Heart left ventricle (tissue), 16 donors: Measurements from ENCODE around the gene CHL1. TPM values are rescaled to one million over a fixed set of nuclear protein-coding genes. Genes with fewer than 3 reads are reported as not detected.

Experiments used
- ATAC-seq, 4 donors: fragments of 200-7000 bp; cut with Tn5 transposase; one replicate each; pipeline ENCODE4 v1.9.1; 2020 to 2022; ENCODE audit warnings: moderate library complexity in 4 of 4, mild to moderate bottlenecking in 3 of 4, moderate number of reproducible peaks in 1 of 4
- DNase-seq, 5 donors: peaks; one replicate each; pipeline ENCODE4 v3.0.0-alpha.2; 2020
- H3K27ac ChIP-seq, 12 donors: fragments of 200-600 bp; sonication (generic) in 4 of 12; one replicate each; pipeline versions ENCODE4 v1.5.0 to v1.8.0; 2016 to 2022; ENCODE audit warnings: mild to moderate bottlenecking in 2 of 12
- H3K27me3 ChIP-seq, 9 donors: fragments of 200-600 bp; sonication (generic) in 2 of 9; one replicate each; pipeline versions ENCODE4 v1.5.1 to v1.8.0; 2016 to 2022; ENCODE audit warnings: mild to moderate bottlenecking in 3 of 9
- H3K36me3 ChIP-seq, 9 donors: fragments of 200-600 bp; sonication (generic) in 2 of 9; one replicate each; pipeline versions ENCODE4 v1.5.0 to v1.8.0; 2018 to 2022; ENCODE audit warnings: mild to moderate bottlenecking in 2 of 9
- H3K4me1 ChIP-seq, 12 donors: fragments of 200-600 bp; sonication (generic) in 4 of 12; one replicate each; pipeline versions ENCODE4 v1.5.0 to v1.8.0; 2016 to 2022; ENCODE audit warnings: mild to moderate bottlenecking in 3 of 12
- H3K4me3 ChIP-seq, 12 donors: fragments of 200-600 bp; sonication (generic) in 4 of 12; one replicate each; pipeline versions ENCODE4 v1.5.0 to v1.8.0; 2017 to 2022; ENCODE audit warnings: mild to moderate bottlenecking in 9 of 12, moderate library complexity in 4 of 12
- H3K9me3 ChIP-seq, 12 donors: fragments of 200-600 bp; sonication (generic) in 4 of 12; one replicate each; pipeline versions ENCODE4 v1.5.0 to v1.8.0; 2016 to 2022; ENCODE audit warnings: mild to moderate bottlenecking in 1 of 12
- POLR2A ChIP-seq, 2 donors: fragments of 450-650 bp; IDR thresholded peaks; one replicate each; pipeline ENCODE4 v1.6.1; 2017; ENCODE audit warnings: antibody characterized with exemption in 2 of 2, mild to moderate bottlenecking in 2 of 2, moderate library complexity in 2 of 2
- WGBS, 4 donors: extraction: QIAGEN DNeasy Blood & Tissue Kit in 2 of 4; methylation state at CpG; one replicate each; pipeline versions ENCODE4 v1.1.5 to v1.1.7; 2013 to 2018; 5-methylcytosine and 5-hydroxymethylcytosine counted together
- intact Hi-C, 10 donors: fragments of 100-400 bp; cut with DNase I; formaldehyde crosslinking; loops; one replicate each; pipeline versions ENCODE4 v1.11.1 to v1.14.2; 2022
- polyA plus RNA-seq, 2 donors: library from polyadenylated mRNA; stranded (reverse); fragments of 200-250 nt; gene quantifications; one replicate each; pipeline ENCODE4 v1.2.3, GENCODE V29; 2013
- total RNA-seq, 9 donors: library from RNA; depleted of rRNA in 2 of 9; stranded (reverse); fragments of >200 nt in 2 of 9; fragmentation: NEBNext Ultra II Directional in 3 of 9; extraction: Animal tissue kit (Norgen Biotek cat#: 25700) in 3 of 9; gene quantifications; one replicate each; pipeline versions ENCODE4 v1.1.0 to v1.2.4, GENCODE V29; 2016 to 2023
- TF ChIP-seq, protein P1 (sequence below), 12 donors: fragments of 200-600 bp; sonication (generic) in 4 of 12; IDR thresholded peaks; one replicate each; pipeline versions ENCODE4 v1.5.0 to v1.8.0; 2018 to 2022; ENCODE audit warnings: antibody characterized with exemption in 12 of 12, mild to moderate bottlenecking in 5 of 12
- donor health status: ischemic (EF 13 %, LVEDD 7.1; RV severe dilation, severe dysfunction).
- donor health status: healthy with polysubstance abuse.
- donor health status: DM: no; HTN: yes; CAD: no.
- donor health status: DM: no; HTN: no; CAD: no.
- donor health status: ischemic (EF 25% LVEDD 6.9; RV normal size, moderate dysfunction).
- donor health status: ischemic (EF 25% LVEDD 5.7; RV mildly dilated, moderate dysfunction).
- donor health status: healthy.
- donor health status: DM: yes; HTN: yes; CAD: no.
- donor health status: ischemic (EF 35%, LVEDD 5.7; RV mildly dilated, moderate dysfunction).
- donor health status: nonischemic (EF 11% LVEDD 7.7; RV severe dilation, severe dysfunction).
- donor health status: DM: yes; HTN: yes; CAD: no.
- donor health status: PGD.
- donor health status: ischemic (EF 29% LVEDD 5.4; RV normal size, mild dysfunction).
- donor health status: nonischemic (EF 23%, LVEDD 6.1; RV moderate dilation, normal function).

CHL1 gene
- total and polyA plus RNA-seq, 11 donors, result 0.48 to 15.3 (median 2.6) TPM

DNA sequence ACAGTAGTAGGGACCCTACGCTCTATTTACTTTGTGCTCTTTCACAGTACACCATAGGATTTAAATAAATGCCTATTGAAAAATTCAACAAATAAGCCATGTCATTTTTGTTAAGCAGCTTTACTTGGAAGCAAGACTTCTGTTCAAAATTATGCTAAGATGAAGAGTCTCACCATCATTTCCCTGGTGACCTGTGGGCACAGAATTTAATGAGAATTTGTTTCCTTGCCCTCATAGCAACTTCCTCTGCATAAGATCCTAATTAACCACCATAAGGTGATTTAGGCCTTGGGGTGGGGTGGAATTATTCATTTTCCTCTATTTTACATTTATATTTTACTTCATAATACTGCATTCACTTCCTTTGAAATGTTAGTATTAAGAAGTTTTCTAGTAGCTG lies 70.5 kb downstream of the CHL1 start:
- ATAC-seq, result no peak
- no peaks in the 10 kb centered on the region for H3K27me3 ChIP-seq
- no peaks in the 10 kb centered on the region for H3K36me3 ChIP-seq
- TF ChIP-seq, protein P1, sequence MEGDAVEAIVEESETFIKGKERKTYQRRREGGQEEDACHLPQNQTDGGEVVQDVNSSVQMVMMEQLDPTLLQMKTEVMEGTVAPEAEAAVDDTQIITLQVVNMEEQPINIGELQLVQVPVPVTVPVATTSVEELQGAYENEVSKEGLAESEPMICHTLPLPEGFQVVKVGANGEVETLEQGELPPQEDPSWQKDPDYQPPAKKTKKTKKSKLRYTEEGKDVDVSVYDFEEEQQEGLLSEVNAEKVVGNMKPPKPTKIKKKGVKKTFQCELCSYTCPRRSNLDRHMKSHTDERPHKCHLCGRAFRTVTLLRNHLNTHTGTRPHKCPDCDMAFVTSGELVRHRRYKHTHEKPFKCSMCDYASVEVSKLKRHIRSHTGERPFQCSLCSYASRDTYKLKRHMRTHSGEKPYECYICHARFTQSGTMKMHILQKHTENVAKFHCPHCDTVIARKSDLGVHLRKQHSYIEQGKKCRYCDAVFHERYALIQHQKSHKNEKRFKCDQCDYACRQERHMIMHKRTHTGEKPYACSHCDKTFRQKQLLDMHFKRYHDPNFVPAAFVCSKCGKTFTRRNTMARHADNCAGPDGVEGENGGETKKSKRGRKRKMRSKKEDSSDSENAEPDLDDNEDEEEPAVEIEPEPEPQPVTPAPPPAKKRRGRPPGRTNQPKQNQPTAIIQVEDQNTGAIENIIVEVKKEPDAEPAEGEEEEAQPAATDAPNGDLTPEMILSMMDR (IDR thresholded peaks at IDR 0.05), result no peak
- intact Hi-C loops, result no loop called here
- H3K9me3 ChIP-seq, result no peaks in the 10 kb centered on the region
- no peak for DNase-seq
- no peaks in the 10 kb centered on the region for H3K4me1 ChIP-seq
- no peak overlapping the region for H3K4me3 ChIP-seq
- 89 to 94% (median 91%) methylated on average over 1 of the region's 1 CpG for WGBS, 4 donors
- no peak overlapping the region for H3K27ac ChIP-seq

DNA sequence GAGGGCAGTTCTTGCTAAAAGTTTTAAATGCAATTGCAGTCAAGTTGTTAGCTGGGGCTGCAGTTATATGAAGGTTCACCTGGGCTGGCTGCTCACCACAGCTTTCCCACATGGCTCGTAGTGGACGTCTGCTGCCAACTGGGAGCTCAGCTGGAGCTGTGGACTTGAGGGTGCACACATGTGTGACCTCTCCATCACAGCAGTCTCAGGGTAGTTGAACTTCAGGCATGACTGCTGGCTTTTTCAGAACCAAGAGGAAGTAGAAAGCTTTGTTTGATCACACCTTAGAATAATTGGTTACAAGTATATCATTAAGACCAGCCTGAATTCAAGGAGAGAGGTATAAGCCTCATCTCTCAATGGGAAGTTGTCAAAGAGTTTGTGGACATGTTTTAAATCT lies 74.1 kb downstream of the CHL1 start:
- 66 to 76% (median 70%) methylated on average over 2 of the region's 2 CpGs for WGBS, 4 donors

DNA sequence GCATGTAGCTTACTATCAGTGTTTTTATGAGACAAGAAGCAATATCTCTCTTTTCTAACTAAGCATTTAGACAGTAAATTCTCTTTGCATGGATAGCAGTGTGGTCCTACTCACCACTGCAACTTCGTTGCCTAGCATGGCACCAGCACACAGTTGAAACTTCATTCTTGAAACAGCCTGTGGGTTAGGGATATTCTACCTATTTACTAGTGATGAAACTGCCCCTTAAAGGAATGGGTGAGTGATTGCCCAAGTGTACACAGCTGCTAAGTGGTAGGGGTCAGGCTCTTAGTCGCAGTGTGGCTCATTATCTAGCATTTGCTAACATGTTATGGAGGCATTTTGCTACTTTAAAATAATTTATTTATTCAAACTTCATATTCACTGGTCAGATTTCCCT lies 78.4 kb downstream of the CHL1 start:
- Histone ChIP-seq H3K9me3 (no peaks in the 10 kb centered on the region), H3K27ac (no peak overlapping the region), H3K27me3 (no peaks in the 10 kb centered on the region), H3K4me3 (no peak overlapping the region), H3K4me1 (no peaks in the 10 kb centered on the region), H3K36me3 (no peaks in the 10 kb centered on the region)
- ATAC-seq, result no peak
- 40 to 65% (median 47%) methylated on average over 2 of the region's 2 CpGs for whole genome bisulfite sequencing, 4 donors
- no peak for TF ChIP-seq POLR2A (IDR thresholded peaks at IDR 0.05)
- TF ChIP-seq, protein P1 (IDR thresholded peaks at IDR 0.05), result no peak
- intact Hi-C loops, result no loop called here
- DNase-seq, result no peak

More for the DNA sequence above, 74.1 kb downstream of the CHL1 start:
- TF ChIP-seq POLR2A (IDR thresholded peaks at IDR 0.05), result no peak
- TF ChIP-seq, protein P1 (IDR thresholded peaks at IDR 0.05), result no peak
- Histone ChIP-seq H3K9me3 (no peaks in the 10 kb centered on the region), H3K27me3 (no peaks in the 10 kb centered on the region), H3K4me1 (no peaks in the 10 kb centered on the region), H3K4me3 (no peak overlapping the region), H3K36me3 (no peaks in the 10 kb centered on the region), H3K27ac (no peak overlapping the region)
- ATAC-seq (no peak), DNase-seq (no peak)
- intact Hi-C loops, result no loop called here

DNA sequence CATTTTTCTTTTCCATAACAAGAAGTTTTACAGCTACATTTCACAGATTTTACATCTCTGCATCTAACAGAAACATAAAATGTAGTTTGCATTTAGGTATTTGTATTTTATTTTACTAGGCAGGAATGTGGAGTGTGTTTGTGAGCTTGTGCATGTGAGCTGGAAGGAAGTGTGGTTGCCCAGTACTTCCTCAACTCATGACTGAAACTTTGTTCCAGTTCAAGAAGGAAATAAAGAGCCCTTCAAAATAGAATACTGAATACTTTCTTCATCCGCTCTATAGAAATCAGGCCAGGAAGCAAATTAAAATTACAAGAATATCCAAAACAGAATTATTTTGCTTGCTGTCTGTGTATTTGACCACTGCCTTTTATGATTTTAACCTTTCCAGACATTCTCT lies 81.3 kb downstream of the CHL1 start:
- H3K27me3 ChIP-seq, result no peaks in the 10 kb centered on the region
- TF ChIP-seq, protein P1 (IDR thresholded peaks at IDR 0.05), result no peak
- TF ChIP-seq POLR2A (IDR thresholded peaks at IDR 0.05), result no peak
- no peak overlapping the region for H3K4me3 ChIP-seq
- peaks cover 0 to 8% (median 0%) of the 10 kb centered on the region in 12 donors for H3K9me3 ChIP-seq
- ATAC-seq, result no peak
- H3K36me3 ChIP-seq, result no peaks in the 10 kb centered on the region
- intact Hi-C loops, result no loop called here
- 52 to 77% (median 64%) methylated on average over 1 of the region's 1 CpG for WGBS, 4 donors
- no peak for DNase-seq
- H3K27ac ChIP-seq, result no peak overlapping the region
- H3K4me1 ChIP-seq, result no peaks in the 10 kb centered on the region
